DND-41 (cell line): ENCODE results near the gene PRSS21.
A peak's percentile ranks its signal among the peaks of the same experiment; 100 is the strongest.

Experiments
- ATAC-seq: fragments of 200-7000 bp; cut with Tn5 transposase; 3 replicates; pipeline ENCODE4 v1.9.1; 2021; ENCODE audit warnings: low read depth; ENCODE audit not compliant: insufficient read depth
- DNase-seq: peaks from one replicate; pipeline ENCODE4 v3.0.0-alpha.2; 2020
- H2AFZ ChIP-seq: 2 replicates; pipeline ENCODE4 v1.6.0; 2012; ENCODE audit warnings: low read depth, low read length
- H3K27ac ChIP-seq: 2 replicates; pipeline ENCODE4 v1.5.1; 2012; ENCODE audit warnings: low read length, inconsistent platforms
- H3K27me3 ChIP-seq: fragments of 200-600 bp; sonication (generic); 2 replicates; pipeline ENCODE4 v1.6.0; 2012; ENCODE audit warnings: low read length, mild to moderate bottlenecking, inconsistent platforms; ENCODE audit not compliant: insufficient read depth, poor library complexity
- H3K36me3 ChIP-seq: 2 replicates; pipeline ENCODE4 v1.5.1; 2012; ENCODE audit warnings: low read length, inconsistent platforms; ENCODE audit not compliant: insufficient read depth
- H3K4me1 ChIP-seq: 2 replicates; pipeline ENCODE4 v1.5.1; 2012; ENCODE audit warnings: mild to moderate bottlenecking, low read length; ENCODE audit not compliant: insufficient read depth
- H3K4me2 ChIP-seq: 2 replicates; pipeline ENCODE4 v1.6.0; 2012; ENCODE audit warnings: mild to moderate bottlenecking, moderate library complexity, low read length, inconsistent platforms; ENCODE audit not compliant: insufficient read depth
- H3K4me3 ChIP-seq, 2 experiments: fragments of 200-600 bp in 1 of 2; shearing (Covaris generic) in 1 of 2; 2 replicates each; pipeline ENCODE4 v1.5.1; 2012 to 2016; ENCODE audit warnings: inconsistent platforms in 2 of 2, low read length in 2 of 2, mild to moderate bottlenecking in 2 of 2, low read depth in 1 of 2, moderate library complexity in 1 of 2
- H3K79me2 ChIP-seq: 2 replicates; pipeline ENCODE4 v1.6.0; 2012; ENCODE audit warnings: low read length, inconsistent platforms; ENCODE audit not compliant: insufficient read depth
- H3K9ac ChIP-seq: 2 replicates; pipeline ENCODE4 v1.6.0; 2012; ENCODE audit warnings: low read depth, mild to moderate bottlenecking, inconsistent platforms, low read length, moderate library complexity
- H3K9me3 ChIP-seq: 2 replicates; pipeline ENCODE4 v1.5.1; 2012; ENCODE audit warnings: low read length, moderate library complexity, mild to moderate bottlenecking, inconsistent platforms; ENCODE audit not compliant: insufficient read depth, severe bottlenecking
- H4K20me1 ChIP-seq: 2 replicates; pipeline ENCODE4 v1.6.0; 2012; ENCODE audit warnings: low read length; ENCODE audit not compliant: insufficient read depth
- EZH2 ChIP-seq: IDR thresholded peaks from 3 replicates; pipeline ENCODE4 v1.6.1; 2012; ENCODE audit warnings: borderline replicate concordance, low read depth, mild to moderate bottlenecking, moderate library complexity, low read length, inconsistent platforms; ENCODE audit not compliant: severe bottlenecking
- TF ChIP-seq, protein P1 (sequence below): IDR thresholded peaks from 2 replicates; pipeline ENCODE4 v1.5.1; 2012; ENCODE audit warnings: borderline replicate concordance, low read length, moderate library complexity, mild to moderate bottlenecking; ENCODE audit not compliant: poor library complexity, severe bottlenecking; ENCODE audit errors: extremely low read depth

The PRSS21 gene

DNA sequence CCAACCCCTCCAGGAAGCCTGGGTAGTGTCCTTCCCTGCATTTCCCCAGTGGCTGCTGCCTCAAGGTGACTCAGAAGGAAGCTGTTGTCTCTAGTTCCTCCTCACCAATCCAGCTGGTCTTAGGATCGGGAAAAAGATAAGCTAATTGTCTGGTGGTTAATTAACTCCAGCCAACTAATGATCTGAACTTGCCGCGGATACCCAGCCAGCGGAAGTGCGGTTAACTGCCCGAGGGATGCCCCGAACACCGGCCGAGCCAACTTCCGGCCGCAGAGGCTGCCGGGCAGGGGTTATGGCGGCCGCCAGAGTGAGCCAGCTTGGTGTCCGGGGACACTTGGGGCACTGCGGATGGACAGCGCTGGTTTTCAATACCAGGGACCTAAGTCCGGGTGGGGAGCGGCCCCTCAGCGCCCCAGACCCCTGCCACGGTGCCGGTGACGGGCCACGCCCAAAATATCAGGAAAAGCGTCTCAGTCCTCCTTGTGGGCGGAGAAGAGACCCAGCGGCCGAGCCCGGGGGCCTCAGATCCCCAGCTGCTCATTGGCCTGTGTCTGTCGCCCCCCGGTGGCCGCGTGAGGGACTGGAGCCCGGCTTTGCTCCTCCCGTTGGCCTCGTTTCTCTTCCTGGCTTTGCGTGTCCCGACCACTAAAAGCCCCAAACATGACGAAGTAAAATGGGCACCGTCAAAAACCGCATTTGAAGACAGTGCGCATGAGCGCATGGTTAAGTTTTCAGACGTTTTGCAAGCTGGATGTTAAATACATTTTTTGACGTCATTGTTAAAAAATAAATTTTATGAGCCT, 51.2 kb downstream of the PRSS21 start:
- Histone ChIP-seq H3K27me3 (peaks cover 14% of the 10 kb centered on the region), H3K4me1 (peaks cover 16% of the 10 kb centered on the region), H4K20me1 (no peaks in the 10 kb centered on the region), H3K27ac (peak overlapping the region; percentile 73), H3K4me2 (peak overlapping the region; percentile 68), H3K79me2 (no peaks in the 10 kb centered on the region), H2AFZ (peak overlapping the region; percentile 85), H3K9ac (peak overlapping the region; percentile 66), H3K9me3 (no peaks in the 10 kb centered on the region), H3K36me3 (no peaks in the 10 kb centered on the region), H3K4me3 (peak overlapping the region; percentile 31 to 64; a peak in 3 of 4 replicates)
- DNase-seq, result peak; percentile 97
- TF ChIP-seq, protein P1, sequence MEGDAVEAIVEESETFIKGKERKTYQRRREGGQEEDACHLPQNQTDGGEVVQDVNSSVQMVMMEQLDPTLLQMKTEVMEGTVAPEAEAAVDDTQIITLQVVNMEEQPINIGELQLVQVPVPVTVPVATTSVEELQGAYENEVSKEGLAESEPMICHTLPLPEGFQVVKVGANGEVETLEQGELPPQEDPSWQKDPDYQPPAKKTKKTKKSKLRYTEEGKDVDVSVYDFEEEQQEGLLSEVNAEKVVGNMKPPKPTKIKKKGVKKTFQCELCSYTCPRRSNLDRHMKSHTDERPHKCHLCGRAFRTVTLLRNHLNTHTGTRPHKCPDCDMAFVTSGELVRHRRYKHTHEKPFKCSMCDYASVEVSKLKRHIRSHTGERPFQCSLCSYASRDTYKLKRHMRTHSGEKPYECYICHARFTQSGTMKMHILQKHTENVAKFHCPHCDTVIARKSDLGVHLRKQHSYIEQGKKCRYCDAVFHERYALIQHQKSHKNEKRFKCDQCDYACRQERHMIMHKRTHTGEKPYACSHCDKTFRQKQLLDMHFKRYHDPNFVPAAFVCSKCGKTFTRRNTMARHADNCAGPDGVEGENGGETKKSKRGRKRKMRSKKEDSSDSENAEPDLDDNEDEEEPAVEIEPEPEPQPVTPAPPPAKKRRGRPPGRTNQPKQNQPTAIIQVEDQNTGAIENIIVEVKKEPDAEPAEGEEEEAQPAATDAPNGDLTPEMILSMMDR, result peak; percentile 97
- TF ChIP-seq EZH2, result no peak
- ATAC-seq, result peak; percentile 95
